Vagina (tissue), 2 donors: ENCODE measurements around the gene CFAP92. TPM values are rescaled to one million over a fixed set of nuclear protein-coding genes. Genes with fewer than 3 reads are reported as not detected.
A peak's percentile ranks its signal among the peaks of the same experiment; 100 is the strongest.

Experiments
- DNase-seq, 2 donors: peaks; one replicate each; pipeline ENCODE4 v3.0.0-alpha.2; 2017; ENCODE audit errors: extremely low spot score in 2 of 2
- H3K27ac ChIP-seq: fragments of 200-600 bp; sonication (generic); one replicate; pipeline ENCODE4 v1.5.1; 2019
- H3K27me3 ChIP-seq: fragments of 200-600 bp; sonication (generic); one replicate; pipeline ENCODE4 v1.5.1; 2019
- H3K36me3 ChIP-seq, 2 donors: fragments of 200-600 bp; sonication (generic); one replicate each; pipeline ENCODE4 v1.5.1; 2017 to 2019
- H3K4me1 ChIP-seq: fragments of 200-600 bp; sonication (generic); one replicate; pipeline ENCODE4 v1.5.1; 2019
- H3K4me3 ChIP-seq, 2 donors: fragments of 200-600 bp; sonication (generic); 1 replicate in 1 of 2; 2 replicates in 1 of 2; pipeline ENCODE4 v1.5.1; 2016 to 2019
- H3K9me3 ChIP-seq: fragments of 200-600 bp; sonication (generic); one replicate; pipeline ENCODE4 v1.5.1; 2019
- CTCF ChIP-seq, 3 experiments: fragments of 450-650 bp in 2 of 3; fragments of 200-600 bp in 1 of 3; sonication (generic) in 1 of 3; IDR thresholded peaks; one replicate each; pipeline ENCODE4 v1.5.1; 2017 to 2019; ENCODE audit warnings: antibody characterized with exemption in 3 of 3, mild to moderate bottlenecking in 2 of 3, moderate library complexity in 2 of 3
- POLR2A ChIP-seq, 2 donors: fragments of 450-650 bp; IDR thresholded peaks; one replicate each; pipeline ENCODE4 v1.6.1; 2017; ENCODE audit warnings: antibody characterized with exemption in 2 of 2, mild to moderate bottlenecking in 2 of 2, moderate library complexity in 2 of 2
- POLR2AphosphoS5 ChIP-seq, 2 donors: sonication (generic); formaldehyde crosslinking; IDR thresholded peaks; one replicate each; pipeline ENCODE4 v1.9.0; 2017; ENCODE audit warnings: antibody characterized with exemption in 2 of 2, mild to moderate bottlenecking in 2 of 2, low read depth in 1 of 2; ENCODE audit not compliant: insufficient read depth in 1 of 2
- intact Hi-C: fragments of 100-400 bp; cut with DNase I; formaldehyde crosslinking; loops from one replicate; pipeline ENCODE4 v1.15.1; 2023
- total RNA-seq: library from RNA; depleted of rRNA; stranded (reverse); fragments of >200 nt; gene quantifications from one replicate; pipeline ENCODE4 v1.2.3, GENCODE V29; 2016

The CFAP92 gene
- total RNA-seq, 1 donor from 2014 or later = not detected

- DNase-seq = no peak
- no peaks in the 10 kb centered on the region for H3K9me3 ChIP-seq
- H3K27me3 ChIP-seq = peaks cover 7% of the 10 kb centered on the region
- intact Hi-C loops = no loop called here
- no peaks in the 10 kb centered on the region for H3K36me3 ChIP-seq
- no peak overlapping the region for H3K27ac ChIP-seq
- no peak overlapping the region for H3K4me3 ChIP-seq
- no peak for TF ChIP-seq CTCF (IDR thresholded peaks at IDR 0.05)
- TF ChIP-seq POLR2AphosphoS5 (IDR thresholded peaks at IDR 0.05; ENCODE audit: insufficient read depth in 1 of 2, low read depth in 1 of 2) = no peak
- no peak for TF ChIP-seq POLR2A (IDR thresholded peaks at IDR 0.05)
- H3K4me1 ChIP-seq = peaks cover 28% of the 10 kb centered on the region
Measured at GRCh38 chr3:128996726-128997125, 2.9 kb upstream of the CFAP92 start.

DNA sequence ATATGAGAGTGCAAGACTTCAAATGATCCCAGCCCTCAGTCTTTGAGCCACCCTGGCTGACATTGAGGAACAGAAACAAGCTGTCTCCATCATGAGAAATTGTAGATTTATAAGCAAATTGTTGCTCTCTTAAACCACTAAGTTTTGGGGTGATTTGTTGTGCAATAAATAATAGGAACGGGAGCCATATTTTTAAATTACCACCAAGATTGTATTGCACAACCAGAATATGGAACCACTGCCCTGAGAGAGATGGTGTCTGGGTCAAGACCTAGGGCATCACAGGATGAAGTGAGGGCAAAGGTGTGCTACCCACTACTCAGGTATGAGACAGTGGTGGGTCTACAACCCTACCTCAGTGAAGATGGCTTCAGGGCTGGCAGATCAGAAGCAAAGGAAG lies 2.3 kb upstream of the CFAP92 start:
- intact Hi-C loops = no loop called here
- peaks cover 23% of the 10 kb centered on the region for H3K4me1 ChIP-seq
- no peak for DNase-seq
- H3K36me3 ChIP-seq = no peaks in the 10 kb centered on the region
- TF ChIP-seq CTCF (IDR thresholded peaks at IDR 0.05) (no peak), POLR2A (IDR thresholded peaks at IDR 0.05) (no peak), POLR2AphosphoS5 (IDR thresholded peaks at IDR 0.05; ENCODE audit: insufficient read depth in 1 of 2, low read depth in 1 of 2) (no peak)
- H3K9me3 ChIP-seq = no peaks in the 10 kb centered on the region
- H3K4me3 ChIP-seq = no peak overlapping the region
- H3K27me3 ChIP-seq = peaks cover 1% of the 10 kb centered on the region
- H3K27ac ChIP-seq = no peak overlapping the region

DNA sequence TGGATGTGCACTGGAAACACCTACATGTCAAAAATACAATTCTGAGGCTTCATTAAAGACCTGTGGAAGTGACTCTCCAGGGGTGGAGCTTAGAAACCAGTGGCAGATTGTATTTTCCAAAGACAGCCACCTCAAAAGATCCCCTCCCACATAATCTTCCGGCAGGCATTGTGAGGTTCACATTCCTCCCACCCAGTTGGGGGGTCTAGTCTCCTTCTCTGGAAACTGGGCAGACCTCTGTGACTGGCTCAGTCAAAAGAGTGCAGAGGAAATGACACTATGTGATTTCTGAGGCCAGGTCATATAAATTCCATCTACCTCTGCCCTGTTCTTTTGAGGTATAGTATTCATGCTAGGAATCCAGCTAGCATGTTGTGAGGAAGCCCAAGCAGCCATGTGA lies 1.9 kb upstream of the CFAP92 start:
- Histone ChIP-seq H3K4me3 (no peak overlapping the region), H3K4me1 (peaks cover 18% of the 10 kb centered on the region), H3K27ac (no peak overlapping the region), H3K27me3 (no peaks in the 10 kb centered on the region), H3K36me3 (no peaks in the 10 kb centered on the region), H3K9me3 (no peaks in the 10 kb centered on the region)
- no peak for DNase-seq
- intact Hi-C loops = no loop called here
- TF ChIP-seq POLR2AphosphoS5 (IDR thresholded peaks at IDR 0.05; ENCODE audit: insufficient read depth in 1 of 2, low read depth in 1 of 2) (no peak), CTCF (IDR thresholded peaks at IDR 0.05) (no peak), POLR2A (IDR thresholded peaks at IDR 0.05) (no peak)

GRCh38 chr3:128994581-128995546 lies 988 bp upstream of the CFAP92 start:
- Histone ChIP-seq H3K4me1 (peaks cover 14% of the 10 kb centered on the region), H3K27me3 (no peaks in the 10 kb centered on the region), H3K9me3 (no peaks in the 10 kb centered on the region), H3K27ac (no peak overlapping the region), H3K36me3 (no peaks in the 10 kb centered on the region), H3K4me3 (no peak overlapping the region)
- no peak for DNase-seq
- TF ChIP-seq POLR2A (IDR thresholded peaks at IDR 0.05) = no peak
- TF ChIP-seq POLR2AphosphoS5 (IDR thresholded peaks at IDR 0.05; ENCODE audit: insufficient read depth in 1 of 2, low read depth in 1 of 2) = no peak
- TF ChIP-seq CTCF (IDR thresholded peaks at IDR 0.05) = no peak
- intact Hi-C loops = no loop called here

DNA sequence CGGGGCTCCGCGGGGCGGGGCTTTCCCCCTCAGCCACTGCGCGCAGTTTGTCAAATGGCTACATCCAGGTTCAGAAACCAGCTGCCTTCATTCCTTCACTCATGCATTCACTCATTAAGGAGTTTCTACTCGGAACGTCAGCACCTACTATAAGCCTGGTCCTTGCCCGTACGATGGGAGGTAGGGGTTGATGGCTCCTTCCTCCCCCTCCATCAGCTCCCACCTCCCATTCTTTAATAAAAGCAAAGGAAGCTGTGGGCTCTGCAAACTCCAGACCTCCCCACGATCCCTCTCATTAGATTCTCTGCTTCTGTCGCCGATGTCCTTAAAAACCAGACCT lies 267 bp upstream of the CFAP92 start:
- H3K27me3 ChIP-seq = no peaks in the 10 kb centered on the region
- H3K9me3 ChIP-seq = no peaks in the 10 kb centered on the region
- no peak overlapping the region for H3K27ac ChIP-seq
- peak overlapping the region; percentile 42 to 44 for H3K4me3 ChIP-seq
- intact Hi-C loops = no loop called here
- peaks cover 14% of the 10 kb centered on the region for H3K4me1 ChIP-seq
- TF ChIP-seq CTCF (IDR thresholded peaks at IDR 0.05) = no peak
- TF ChIP-seq POLR2A (IDR thresholded peaks at IDR 0.05) = no peak
- no peak for TF ChIP-seq POLR2AphosphoS5 (IDR thresholded peaks at IDR 0.05; ENCODE audit: insufficient read depth in 1 of 2, low read depth in 1 of 2)
- no peak for DNase-seq
- H3K36me3 ChIP-seq = no peaks in the 10 kb centered on the region
